ENCODE results near the gene SNTA1.
"Not testable (repeated sequence)": the region's sequence is repeated elsewhere in the genome, so short reads cannot be mapped to it uniquely, and the experiment has no call there.

The SNTA1 gene

DNA sequence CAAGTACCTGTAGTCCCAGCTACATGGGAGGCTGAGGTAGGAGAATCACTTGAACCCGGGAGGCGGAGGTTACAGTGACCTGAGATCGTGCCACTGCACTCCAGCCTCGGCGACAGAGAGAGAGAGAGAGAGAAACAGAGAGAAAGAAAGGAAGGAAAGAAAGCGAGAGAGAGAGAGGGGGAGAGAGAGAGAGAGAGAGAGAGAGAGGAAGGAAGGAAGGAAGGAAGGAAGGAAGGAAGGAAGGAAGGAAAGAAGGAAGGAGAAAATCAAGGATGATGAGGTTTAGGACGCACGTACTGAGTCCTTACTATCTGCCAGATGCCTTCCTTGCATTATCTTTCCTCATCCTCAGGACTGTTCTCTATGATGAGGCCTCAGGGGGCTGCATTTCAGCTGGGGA, 21.2 kb upstream of the SNTA1 start:
- H3K36me3 ChIP-seq (ENCODE audit: insufficient read depth, low read length); H3K4me1 ChIP-seq (ENCODE audit: control insufficient read depth, insufficient read depth, low read length, unreplicated experiment); H3K27me3 ChIP-seq (ENCODE audit: insufficient read depth, low read length); H3K27ac ChIP-seq (ENCODE audit: low read depth, low read length); H2AFZ ChIP-seq (ENCODE audit: low read length, unreplicated experiment); H3K4me3 ChIP-seq (ENCODE audit: low read depth, low read length); H3K79me2 ChIP-seq (ENCODE audit: control insufficient read depth, insufficient read depth, low read length, unreplicated experiment): not testable (repeated sequence)

DNA sequence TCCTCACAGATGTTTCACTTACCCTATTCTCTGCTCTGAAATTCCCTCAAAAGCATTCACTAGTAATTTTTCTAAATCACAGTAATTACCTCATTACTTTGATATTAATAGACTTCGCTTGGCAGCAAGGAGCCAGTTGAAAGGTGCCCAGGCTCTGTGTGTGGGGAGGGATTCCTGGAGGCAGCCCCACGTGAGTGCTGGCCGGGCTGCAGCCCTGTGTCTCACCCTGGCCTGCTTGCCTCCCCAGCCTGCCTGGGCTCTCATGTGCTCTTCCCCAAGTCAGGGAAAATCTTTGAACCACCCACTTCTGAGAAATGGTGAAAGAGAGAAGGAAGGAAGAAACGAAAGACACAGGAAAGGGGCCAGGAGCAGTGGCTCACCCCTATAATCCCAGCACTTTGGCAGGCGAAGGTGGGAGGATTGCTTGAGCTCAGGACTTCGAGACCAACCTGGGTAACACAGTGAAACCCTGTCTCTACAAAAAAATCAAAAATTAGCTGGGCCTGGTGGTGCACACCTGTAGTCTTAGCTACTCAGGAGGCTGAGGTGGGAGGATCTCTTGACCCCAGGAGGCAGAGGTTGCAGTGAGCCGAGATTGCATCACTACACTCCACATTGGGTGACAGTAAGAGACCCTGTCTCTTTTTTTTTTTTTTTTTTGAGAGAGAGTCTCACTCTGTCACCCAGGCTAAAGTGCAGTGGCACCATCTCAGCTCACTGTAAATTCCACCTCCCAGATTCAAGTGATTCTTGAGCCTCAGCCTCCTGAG, 20.0 kb upstream of the SNTA1 start:
- Histone ChIP-seq H2AFZ (ENCODE audit: low read length, unreplicated experiment) (no peak overlapping the region), H3K27ac (ENCODE audit: low read depth, low read length) (no peak overlapping the region), H3K79me2 (ENCODE audit: control insufficient read depth, insufficient read depth, low read length, unreplicated experiment) (no peaks in the 10 kb centered on the region), H3K4me1 (ENCODE audit: control insufficient read depth, insufficient read depth, low read length, unreplicated experiment) (no peaks in the 10 kb centered on the region), H3K4me3 (ENCODE audit: low read depth, low read length) (no peak overlapping the region), H3K36me3 (ENCODE audit: insufficient read depth, low read length) (no peaks in the 10 kb centered on the region), H3K27me3 (ENCODE audit: insufficient read depth, low read length) (no peaks in the 10 kb centered on the region)

DNA sequence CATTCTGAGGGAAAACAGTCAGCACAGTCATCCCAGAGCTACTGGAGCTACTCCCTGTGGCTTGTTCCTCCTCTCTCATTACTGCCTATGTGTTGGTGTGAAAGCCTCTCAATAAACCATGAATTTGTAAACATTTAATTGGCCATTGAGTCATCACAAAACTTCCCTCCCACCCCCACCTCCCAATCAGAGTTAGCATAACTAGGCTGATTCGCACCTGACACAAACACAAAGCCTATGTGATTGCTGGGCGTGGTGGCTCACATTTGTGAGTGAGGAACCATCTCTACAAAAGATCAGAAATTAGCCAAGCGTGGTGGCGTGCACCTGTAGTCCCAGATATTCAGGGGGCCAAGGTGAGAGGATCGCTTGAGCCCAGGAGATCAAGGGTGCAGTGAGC, 17.1 kb upstream of the SNTA1 start:
- no peak overlapping the region for H3K27ac ChIP-seq (ENCODE audit: low read depth, low read length)
- no peak overlapping the region for H2AFZ ChIP-seq (ENCODE audit: low read length, unreplicated experiment)
- no peak overlapping the region for H3K4me3 ChIP-seq (ENCODE audit: low read depth, low read length)
- H3K36me3 ChIP-seq (ENCODE audit: insufficient read depth, low read length) = no peaks in the 10 kb centered on the region
- H3K27me3 ChIP-seq (ENCODE audit: insufficient read depth, low read length) = no peaks in the 10 kb centered on the region
- no peaks in the 10 kb centered on the region for H3K4me1 ChIP-seq (ENCODE audit: control insufficient read depth, insufficient read depth, low read length, unreplicated experiment)
- no peaks in the 10 kb centered on the region for H3K79me2 ChIP-seq (ENCODE audit: control insufficient read depth, insufficient read depth, low read length, unreplicated experiment)

DNA sequence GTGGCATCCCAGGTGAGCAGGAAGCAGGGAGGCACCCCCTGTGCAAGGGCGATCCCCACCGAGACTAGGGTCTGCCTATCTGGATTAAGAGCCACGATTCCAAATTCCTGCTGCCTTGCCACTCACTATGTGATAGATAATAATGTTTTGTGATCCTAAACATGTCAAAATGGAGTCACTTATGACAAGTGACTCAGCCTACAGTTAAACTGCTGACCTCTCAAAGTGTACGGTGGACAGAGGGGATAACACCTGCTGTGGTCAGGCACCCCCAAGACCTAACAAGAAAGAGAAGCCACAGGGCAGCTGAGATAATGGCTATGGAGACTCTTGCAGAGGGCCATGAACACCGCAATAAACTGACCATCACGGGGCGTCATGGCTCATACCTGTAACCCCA, 16.0 kb upstream of the SNTA1 start:
- Histone ChIP-seq H3K27ac (ENCODE audit: low read depth, low read length) (no peak overlapping the region), H3K79me2 (ENCODE audit: control insufficient read depth, insufficient read depth, low read length, unreplicated experiment) (no peaks in the 10 kb centered on the region), H3K27me3 (ENCODE audit: insufficient read depth, low read length) (no peaks in the 10 kb centered on the region), H3K36me3 (ENCODE audit: insufficient read depth, low read length) (no peaks in the 10 kb centered on the region), H3K4me1 (ENCODE audit: control insufficient read depth, insufficient read depth, low read length, unreplicated experiment) (no peaks in the 10 kb centered on the region), H3K4me3 (ENCODE audit: low read depth, low read length) (no peak overlapping the region), H2AFZ (ENCODE audit: low read length, unreplicated experiment) (no peak overlapping the region)

DNA sequence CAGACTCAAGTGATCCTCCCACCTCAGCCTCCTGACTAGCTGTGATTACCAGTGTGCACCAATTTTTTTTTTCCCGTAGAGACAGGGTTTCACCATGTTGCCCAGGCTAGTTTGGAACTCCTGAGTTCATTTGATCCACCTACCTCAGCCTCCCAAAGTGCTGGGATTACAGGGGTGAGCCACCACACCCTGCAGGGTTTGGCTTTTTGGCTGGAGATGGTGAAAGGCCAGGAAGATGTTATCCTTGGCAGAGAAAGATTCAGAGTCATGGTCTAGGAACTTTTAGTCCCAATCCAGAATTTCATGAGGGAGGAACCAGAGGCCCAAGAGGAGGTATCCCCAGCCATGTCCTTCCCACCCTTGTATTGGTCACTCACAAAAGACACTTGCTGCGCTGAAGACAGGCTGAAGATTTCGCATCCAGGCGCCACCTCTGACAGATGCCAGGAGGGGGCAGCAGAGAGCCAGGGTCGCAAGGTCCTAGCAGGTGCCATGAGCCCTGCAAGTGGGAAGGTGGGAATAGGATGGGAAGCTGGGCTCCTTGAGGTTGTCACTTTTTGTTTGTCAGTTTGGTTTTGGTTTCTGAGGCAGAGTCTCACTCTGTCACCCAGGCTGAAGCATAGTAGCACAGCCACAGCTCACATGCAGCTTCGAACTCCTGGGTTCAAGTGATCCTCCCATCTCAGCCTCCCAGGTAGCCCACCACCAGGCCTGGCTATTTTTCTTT, 13.5 kb upstream of the SNTA1 start:
- not testable (repeated sequence) for H3K4me1 ChIP-seq (ENCODE audit: control insufficient read depth, insufficient read depth, low read length, unreplicated experiment); H3K4me3 ChIP-seq (ENCODE audit: low read depth, low read length); H3K27me3 ChIP-seq (ENCODE audit: insufficient read depth, low read length); H3K36me3 ChIP-seq (ENCODE audit: insufficient read depth, low read length); H2AFZ ChIP-seq (ENCODE audit: low read length, unreplicated experiment); H3K27ac ChIP-seq (ENCODE audit: low read depth, low read length); H3K79me2 ChIP-seq (ENCODE audit: control insufficient read depth, insufficient read depth, low read length, unreplicated experiment)

DNA sequence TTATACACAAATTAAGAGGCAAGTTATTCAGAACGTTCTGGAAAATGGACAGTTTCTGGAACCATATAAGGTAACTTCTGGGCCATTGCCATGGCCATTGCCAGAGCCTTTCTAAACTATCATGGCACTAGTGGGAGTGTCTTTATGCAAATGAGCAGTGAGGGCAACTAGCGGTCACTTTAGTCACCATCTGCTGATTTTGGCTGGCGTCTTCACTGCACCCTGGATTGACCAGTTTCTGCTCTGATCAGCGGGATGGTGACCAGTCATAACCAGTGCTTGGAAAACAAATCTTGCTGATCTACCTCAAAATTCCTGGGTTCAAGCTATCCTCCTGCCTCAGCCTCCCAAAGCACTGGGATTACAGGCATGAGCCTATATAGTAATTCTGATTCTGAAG, 7.3 kb upstream of the SNTA1 start:
- no peaks in the 10 kb centered on the region for H3K4me1 ChIP-seq (ENCODE audit: control insufficient read depth, insufficient read depth, low read length, unreplicated experiment)
- H3K27ac ChIP-seq (ENCODE audit: low read depth, low read length) = no peak overlapping the region
- H3K79me2 ChIP-seq (ENCODE audit: control insufficient read depth, insufficient read depth, low read length, unreplicated experiment) = no peaks in the 10 kb centered on the region
- H2AFZ ChIP-seq (ENCODE audit: low read length, unreplicated experiment) = no peak overlapping the region
- H3K27me3 ChIP-seq (ENCODE audit: insufficient read depth, low read length) = no peaks in the 10 kb centered on the region
- H3K4me3 ChIP-seq (ENCODE audit: low read depth, low read length) = no peak overlapping the region
- no peaks in the 10 kb centered on the region for H3K36me3 ChIP-seq (ENCODE audit: insufficient read depth, low read length)

DNA sequence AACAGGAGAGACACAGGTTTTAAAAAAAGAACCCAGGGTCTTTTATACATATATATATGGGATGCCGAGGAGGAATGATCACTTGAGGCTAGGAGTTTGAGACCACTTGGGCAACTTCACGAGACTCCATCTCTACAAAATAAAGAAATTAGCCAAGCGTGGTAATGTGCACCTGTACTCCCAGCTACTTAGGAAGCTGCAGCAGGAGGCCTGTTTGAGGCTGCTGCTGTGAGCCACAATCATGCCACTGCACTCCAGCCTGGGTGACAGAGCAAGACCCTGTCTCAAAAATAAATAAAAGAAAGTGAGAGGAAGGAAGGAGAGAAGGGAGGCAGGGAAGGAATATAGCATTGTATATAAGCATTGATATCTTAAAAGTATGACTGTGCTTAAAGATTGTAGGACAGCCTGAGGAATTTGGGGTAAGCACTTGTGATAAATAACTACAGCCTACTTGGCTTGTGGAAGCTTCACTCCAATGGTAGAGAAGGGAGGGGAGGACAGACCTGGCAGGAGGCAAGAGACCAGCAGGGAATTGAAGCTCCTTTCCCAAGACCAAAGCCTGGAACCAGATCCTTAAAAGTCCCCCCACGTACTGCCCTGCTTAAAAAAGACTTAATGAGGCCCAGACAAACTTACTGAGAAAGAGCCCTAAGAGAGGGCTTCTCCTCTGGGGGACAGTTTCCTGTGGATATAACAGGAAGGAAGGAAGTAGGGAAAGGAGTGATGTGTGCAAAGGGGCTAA, 2.5 kb upstream of the SNTA1 start:
- Histone ChIP-seq H3K27me3 (ENCODE audit: insufficient read depth, low read length) (no peaks in the 10 kb centered on the region), H3K79me2 (ENCODE audit: control insufficient read depth, insufficient read depth, low read length, unreplicated experiment) (no peaks in the 10 kb centered on the region), H2AFZ (ENCODE audit: low read length, unreplicated experiment) (no peak overlapping the region), H3K4me3 (ENCODE audit: low read depth, low read length) (no peak overlapping the region), H3K36me3 (ENCODE audit: insufficient read depth, low read length) (no peaks in the 10 kb centered on the region), H3K4me1 (ENCODE audit: control insufficient read depth, insufficient read depth, low read length, unreplicated experiment) (peaks cover 5% of the 10 kb centered on the region), H3K27ac (ENCODE audit: low read depth, low read length) (no peak overlapping the region)

DNA sequence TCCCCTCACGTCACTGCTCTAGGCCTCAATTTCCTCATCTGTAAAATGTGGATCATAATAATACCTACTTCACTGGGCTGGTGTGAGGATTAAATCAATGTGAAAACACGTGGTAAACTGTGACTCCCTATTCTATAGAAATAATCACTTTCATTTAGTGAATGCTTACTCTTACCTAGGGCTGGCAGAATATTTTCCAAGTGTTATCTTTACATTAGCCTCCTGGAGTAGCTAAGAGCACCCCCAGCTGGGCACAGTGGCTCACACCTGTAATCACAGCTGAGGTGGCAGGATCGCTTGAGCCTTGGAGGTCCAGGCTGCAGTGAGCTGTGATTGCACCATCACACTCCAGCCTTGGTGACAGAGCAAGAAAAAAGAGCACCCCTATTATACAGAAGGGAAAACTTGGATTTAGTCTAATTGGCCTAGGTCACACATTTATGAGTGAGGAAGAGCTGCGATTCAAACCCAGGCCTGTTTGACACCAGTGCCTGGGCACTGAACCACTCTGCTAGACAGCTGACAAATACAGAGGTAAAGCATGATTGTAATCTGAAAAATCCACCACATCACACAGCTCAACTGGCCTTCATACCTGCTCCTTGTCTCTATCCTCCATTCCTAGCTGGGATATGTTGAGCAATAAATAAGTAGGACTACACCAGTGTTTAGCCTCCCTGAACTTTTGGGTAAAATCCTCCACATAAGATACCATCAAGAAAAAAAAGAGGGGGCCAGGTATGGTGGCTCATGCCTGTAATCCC, 1.4 kb upstream of the SNTA1 start:
- Histone ChIP-seq H2AFZ (ENCODE audit: low read length, unreplicated experiment) (peak overlapping the region; percentile 79), H3K27me3 (ENCODE audit: insufficient read depth, low read length) (no peaks in the 10 kb centered on the region), H3K27ac (ENCODE audit: low read depth, low read length) (no peak overlapping the region), H3K36me3 (ENCODE audit: insufficient read depth, low read length) (no peaks in the 10 kb centered on the region), H3K79me2 (ENCODE audit: control insufficient read depth, insufficient read depth, low read length, unreplicated experiment) (no peaks in the 10 kb centered on the region), H3K4me1 (ENCODE audit: control insufficient read depth, insufficient read depth, low read length, unreplicated experiment) (peaks cover 5% of the 10 kb centered on the region), H3K4me3 (ENCODE audit: low read depth, low read length) (peak overlapping the region; percentile 90)

DNA sequence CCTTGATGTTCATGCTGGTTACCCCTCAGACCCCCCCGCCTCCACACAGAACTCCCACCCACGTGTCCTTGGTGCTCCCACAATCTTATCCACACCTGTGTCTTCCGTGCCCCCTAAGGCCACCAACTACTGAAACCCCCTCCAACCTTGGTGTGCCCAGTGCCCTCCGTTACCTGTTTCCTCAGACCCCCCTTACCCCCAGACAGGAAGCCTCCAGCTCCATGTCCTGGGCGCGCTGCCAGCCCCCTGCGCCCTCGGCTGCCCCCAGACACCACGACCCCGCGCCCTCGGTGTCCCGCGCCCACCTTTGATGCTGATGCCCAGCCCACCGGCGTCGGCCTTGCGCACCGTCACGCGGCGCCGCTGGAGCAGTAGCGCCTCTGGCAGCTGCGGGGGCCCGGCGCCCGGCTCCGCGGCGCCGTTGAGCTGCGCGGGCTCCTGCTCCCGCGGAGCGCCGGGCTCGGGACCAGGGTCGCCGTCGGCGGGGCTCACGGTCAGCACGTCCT, 504 bp downstream of the SNTA1 start:
- H3K27ac ChIP-seq (ENCODE audit: low read depth, low read length) = no peak overlapping the region
- H3K36me3 ChIP-seq (ENCODE audit: insufficient read depth, low read length) = no peaks in the 10 kb centered on the region
- H2AFZ ChIP-seq (ENCODE audit: low read length, unreplicated experiment) = peak overlapping the region; percentile 90
- H3K27me3 ChIP-seq (ENCODE audit: insufficient read depth, low read length) = no peaks in the 10 kb centered on the region
- peaks cover 5% of the 10 kb centered on the region for H3K4me1 ChIP-seq (ENCODE audit: control insufficient read depth, insufficient read depth, low read length, unreplicated experiment)
- H3K79me2 ChIP-seq (ENCODE audit: control insufficient read depth, insufficient read depth, low read length, unreplicated experiment) = no peaks in the 10 kb centered on the region
- peak overlapping the region; percentile 90 for H3K4me3 ChIP-seq (ENCODE audit: low read depth, low read length)

Data from ACC112 (cell line).